ENCODE results near the gene RIN3. TPM values are rescaled to one million over a fixed set of nuclear protein-coding genes. Genes with fewer than 3 reads are reported as not detected.

The RIN3 gene
- total and polyA plus RNA-seq, 2 experiments from 2014 or later = 1.8 to 7.0 TPM

DNA sequence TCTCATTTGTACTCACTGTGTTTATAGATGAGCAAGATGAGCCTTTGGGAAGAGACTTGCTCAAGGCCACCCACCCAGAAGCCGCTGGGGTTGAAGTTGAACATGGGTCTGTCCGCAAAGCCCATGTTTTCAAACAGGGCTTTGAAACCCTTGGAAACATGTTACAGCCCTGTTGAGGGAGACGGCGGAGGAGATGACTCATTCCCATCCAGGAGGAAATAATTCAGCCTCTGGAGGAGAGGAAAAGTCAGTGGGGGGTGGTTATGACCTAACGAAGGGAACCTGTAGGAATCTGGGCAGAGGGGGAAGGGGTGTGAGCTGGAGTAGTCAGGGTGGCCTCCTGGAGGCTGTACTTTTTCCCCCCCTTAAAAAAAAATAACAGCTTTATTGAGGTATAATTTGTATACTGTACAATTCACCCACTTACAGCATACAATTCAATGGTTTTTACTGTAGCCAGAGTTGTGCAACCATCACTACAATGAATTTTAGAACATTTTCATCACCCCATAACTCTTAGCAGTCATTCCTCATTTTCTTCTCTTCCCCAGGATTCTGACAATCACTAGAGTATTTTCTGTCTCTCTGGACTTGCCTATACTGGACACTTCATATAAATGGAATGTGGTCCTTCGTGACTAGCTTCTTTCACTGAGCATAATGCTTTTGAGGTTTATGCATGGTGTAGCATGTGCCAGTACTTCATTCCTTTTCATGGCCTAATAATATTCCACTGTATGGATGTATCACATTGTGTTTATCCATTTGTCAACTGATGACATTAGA is 1.9 kb upstream of the RIN3 start:
- Histone ChIP-seq H3K79me2 (ENCODE audit: insufficient read depth) (peaks cover 28% of the 10 kb centered on the region), H3K27me3 (replicated peaks; ENCODE audit: insufficient read depth) (no peaks in the 10 kb centered on the region), H3F3A (ENCODE audit: insufficient read depth) (peaks cover 15% of the 10 kb centered on the region), H3K9me2 (ENCODE audit: insufficient read depth) (no peaks in the 10 kb centered on the region), H2AFZ (0 out of 2 replicates have a peak overlapping the region, but pooled peaks have one; percentile 14), H3K36me3 (ENCODE audit: low read depth) (no peaks in the 10 kb centered on the region), H3K9ac (peak overlapping the region; percentile 73), H3K4me2 (ENCODE audit: unreplicated experiment) (peak overlapping the region; percentile 31), H4K20me1 (ENCODE audit: insufficient read depth) (no peaks in the 10 kb centered on the region), H3K27ac (peak overlapping the region; percentile 95), H3K4me3 (peak overlapping the region; percentile 15; the same call in 1 of the 2 replicates), H3K4me1 (ENCODE audit: insufficient read depth) (peaks cover 18% of the 10 kb centered on the region), H3K9me3 (ENCODE audit: low read depth) (no peaks in the 10 kb centered on the region)
- 1 to 4% methylated on average over 6 of the region's 6 CpGs for WGBS, 2 experiments (ENCODE audit: low coverage in 1 of 2, low lambda C conversion rate in 2 of 2, missing lambda C conversion rate in 2 of 2)
- TF ChIP-seq EZH2phosphoT487 (IDR thresholded peaks at IDR 0.05; ENCODE audit: insufficient read depth, low read depth) (no peak), EZH2 (IDR thresholded peaks at IDR 0.05; ENCODE audit: insufficient read depth, poor library complexity, severe bottlenecking) (no peak)
- in situ Hi-C loops (cut with MboI) = no loop called here
- peak; percentile 94 for DNase-seq

DNA sequence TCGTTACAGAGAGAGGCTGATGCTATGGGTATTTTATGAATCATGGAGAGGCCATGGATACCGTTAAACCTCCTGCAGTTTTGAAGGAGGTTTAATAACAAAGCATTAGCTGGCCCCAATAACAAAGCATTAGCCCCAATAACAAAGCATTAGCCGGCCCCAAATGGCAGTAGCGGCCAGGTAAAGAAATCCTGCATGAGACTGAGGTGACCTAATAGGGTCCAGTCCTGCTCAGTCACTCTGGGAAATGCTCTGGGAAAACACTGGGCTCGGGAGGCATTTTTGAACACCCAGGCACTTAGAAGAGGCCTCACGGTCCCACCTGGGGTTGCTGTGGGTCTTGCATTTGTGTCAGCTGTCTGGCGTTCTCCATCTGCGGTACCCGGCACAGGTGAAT is 776 bp upstream of the RIN3 start:
- H4K20me1 ChIP-seq (ENCODE audit: insufficient read depth) = no peaks in the 10 kb centered on the region
- peaks cover 15% of the 10 kb centered on the region for H3F3A ChIP-seq (ENCODE audit: insufficient read depth)
- WGBS, 2 experiments (ENCODE audit: low coverage in 1 of 2, low lambda C conversion rate in 2 of 2, missing lambda C conversion rate in 2 of 2) = 90 to 91% methylated on average over 9 of the region's 9 CpGs
- H3K4me1 ChIP-seq (ENCODE audit: insufficient read depth) = peaks cover 18% of the 10 kb centered on the region
- no peaks in the 10 kb centered on the region for H3K36me3 ChIP-seq (ENCODE audit: low read depth)
- peak overlapping the region; percentile 95 for H3K27ac ChIP-seq
- no peaks in the 10 kb centered on the region for H3K9me2 ChIP-seq (ENCODE audit: insufficient read depth)
- no peaks in the 10 kb centered on the region for H3K27me3 ChIP-seq (replicated peaks; ENCODE audit: insufficient read depth)
- peak overlapping the region; percentile 91 for H3K9ac ChIP-seq
- H2AFZ ChIP-seq = peak overlapping the region; percentile 69
- in situ Hi-C loops (cut with MboI) = no loop called here
- TF ChIP-seq EZH2 (IDR thresholded peaks at IDR 0.05; ENCODE audit: insufficient read depth, poor library complexity, severe bottlenecking) = no peak
- TF ChIP-seq EZH2phosphoT487 (IDR thresholded peaks at IDR 0.05; ENCODE audit: insufficient read depth, low read depth) = no peak
- peaks cover 40% of the 10 kb centered on the region for H3K79me2 ChIP-seq (ENCODE audit: insufficient read depth)
- H3K4me2 ChIP-seq (ENCODE audit: unreplicated experiment) = peak overlapping the region; percentile 90
- DNase-seq = no peak
- no peaks in the 10 kb centered on the region for H3K9me3 ChIP-seq (ENCODE audit: low read depth)
- H3K4me3 ChIP-seq = peak overlapping the region; percentile 84

DNA sequence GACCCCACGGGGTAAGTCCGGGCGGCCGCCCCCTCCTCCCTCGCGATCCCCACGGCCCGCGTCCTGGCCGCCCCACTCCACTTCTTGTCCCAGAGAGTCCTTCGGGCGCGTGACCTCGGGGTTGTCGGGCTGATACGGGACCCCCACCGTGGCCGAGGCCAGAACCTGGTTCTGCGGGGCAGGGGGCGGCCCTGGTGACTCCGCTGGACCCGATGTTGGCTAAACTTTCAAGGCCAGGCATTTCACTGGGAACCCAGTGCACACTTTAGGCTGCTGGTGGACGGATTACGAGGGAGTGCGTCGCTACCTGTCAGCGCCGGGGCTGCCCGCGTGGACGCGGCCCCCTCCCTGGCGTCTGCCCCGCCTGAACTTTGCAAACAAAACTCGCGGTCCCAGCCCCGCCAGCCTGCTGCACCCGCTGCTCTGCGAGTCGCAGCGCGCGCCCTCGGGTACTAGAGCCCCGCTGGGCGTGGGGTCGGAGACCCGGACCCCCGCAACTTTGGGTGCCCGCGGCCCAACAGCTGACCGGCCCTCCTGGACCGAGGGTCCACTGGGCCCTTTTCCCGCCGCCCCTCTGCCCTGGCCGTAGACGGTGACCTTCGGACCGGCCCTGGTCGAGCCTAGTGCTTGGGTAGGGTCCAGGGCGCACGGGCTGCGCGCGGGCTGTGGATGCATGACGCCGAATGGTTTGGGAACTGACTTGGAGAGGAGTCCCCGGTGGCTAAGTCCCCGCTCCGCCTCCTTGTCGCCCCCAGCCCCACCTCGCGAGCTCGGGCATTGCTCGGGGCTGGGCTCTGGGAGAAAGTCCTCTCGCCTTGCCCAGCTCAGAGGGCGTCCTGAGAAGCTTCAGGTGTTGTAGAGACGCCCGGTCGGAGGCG is 624 bp downstream of the RIN3 start:
- in situ Hi-C loops (cut with MboI) = no loop called here
- Histone ChIP-seq H3K27ac (peak overlapping the region; percentile 95), H3K9me2 (ENCODE audit: insufficient read depth) (no peaks in the 10 kb centered on the region), H3K9ac (peak overlapping the region; percentile 91), H3K4me1 (ENCODE audit: insufficient read depth) (peaks cover 18% of the 10 kb centered on the region), H3K9me3 (ENCODE audit: low read depth) (no peaks in the 10 kb centered on the region), H3K4me2 (ENCODE audit: unreplicated experiment) (peak overlapping the region; percentile 90), H3F3A (ENCODE audit: insufficient read depth) (peaks cover 15% of the 10 kb centered on the region), H3K79me2 (ENCODE audit: insufficient read depth) (peaks cover 54% of the 10 kb centered on the region), H3K36me3 (ENCODE audit: low read depth) (no peaks in the 10 kb centered on the region), H3K4me3 (peak overlapping the region; percentile 84), H4K20me1 (ENCODE audit: insufficient read depth) (no peaks in the 10 kb centered on the region), H3K27me3 (replicated peaks; ENCODE audit: insufficient read depth) (no peaks in the 10 kb centered on the region), H2AFZ (peak overlapping the region; percentile 69)
- 3 to 4% methylated on average over 64 to 73 of the region's 81 CpGs for WGBS, 2 experiments (ENCODE audit: low coverage in 1 of 2, low lambda C conversion rate in 2 of 2, missing lambda C conversion rate in 2 of 2)
- peak; percentile 60 for DNase-seq
- TF ChIP-seq EZH2phosphoT487 (IDR thresholded peaks at IDR 0.05; ENCODE audit: insufficient read depth, low read depth) = no peak
- no peak for TF ChIP-seq EZH2 (IDR thresholded peaks at IDR 0.05; ENCODE audit: insufficient read depth, poor library complexity, severe bottlenecking)

DNA sequence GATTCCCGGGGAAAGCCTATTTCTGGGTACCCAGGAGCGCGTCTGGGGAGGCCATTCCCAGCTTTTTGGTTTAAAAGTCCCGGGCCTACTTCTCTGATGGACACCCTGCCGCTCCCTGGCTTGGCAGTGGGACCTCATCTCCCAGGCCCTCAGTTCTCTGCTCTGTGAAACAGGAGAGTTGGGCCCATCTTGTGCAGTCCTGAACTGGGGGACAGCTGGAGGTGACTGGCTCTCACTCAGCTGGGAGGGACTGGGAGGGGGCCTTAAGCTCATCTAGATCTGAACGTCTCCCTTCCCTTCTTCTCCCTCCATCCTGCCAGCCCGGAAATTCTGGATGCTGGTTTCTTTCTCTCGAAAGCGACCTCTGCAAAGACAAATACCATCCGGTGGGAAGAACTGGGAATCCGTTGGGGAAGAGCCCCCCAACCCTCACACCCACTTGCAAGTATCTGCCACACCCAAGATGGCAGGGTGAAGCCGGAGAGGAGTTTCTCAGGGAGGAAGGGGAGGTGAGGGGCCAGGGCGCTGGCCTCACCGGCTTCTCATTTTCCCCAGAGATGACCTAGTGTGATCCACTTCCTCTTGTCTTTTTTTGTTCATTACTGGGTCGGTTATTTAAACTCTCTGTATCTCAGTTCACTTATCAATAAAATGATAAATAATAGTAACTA is 1.4 kb downstream of the RIN3 start:
- no peak for TF ChIP-seq EZH2 (IDR thresholded peaks at IDR 0.05; ENCODE audit: insufficient read depth, poor library complexity, severe bottlenecking)
- Histone ChIP-seq H3K4me1 (ENCODE audit: insufficient read depth) (peaks cover 18% of the 10 kb centered on the region), H3K4me2 (ENCODE audit: unreplicated experiment) (peak overlapping the region; percentile 90), H3K4me3 (peak overlapping the region; percentile 84), H2AFZ (peak overlapping the region; percentile 69), H3K9me2 (ENCODE audit: insufficient read depth) (no peaks in the 10 kb centered on the region), H3K27me3 (replicated peaks; ENCODE audit: insufficient read depth) (no peaks in the 10 kb centered on the region), H3F3A (ENCODE audit: insufficient read depth) (peaks cover 15% of the 10 kb centered on the region), H3K9ac (peak overlapping the region; percentile 91), H3K79me2 (ENCODE audit: insufficient read depth) (peaks cover 61% of the 10 kb centered on the region), H3K27ac (no peak overlapping the region), H4K20me1 (ENCODE audit: insufficient read depth) (no peaks in the 10 kb centered on the region), H3K9me3 (ENCODE audit: low read depth) (no peaks in the 10 kb centered on the region), H3K36me3 (ENCODE audit: low read depth) (no peaks in the 10 kb centered on the region)
- peak; percentile 40 for DNase-seq
- in situ Hi-C loops (cut with MboI) = no loop called here
- 53 to 62% methylated on average over 15 of the region's 15 CpGs for WGBS, 2 experiments (ENCODE audit: low coverage in 1 of 2, low lambda C conversion rate in 2 of 2, missing lambda C conversion rate in 2 of 2)
